Endothelial cell (in vitro differentiated cells): ENCODE data around the gene FBXW11. TPM values are rescaled to one million over a fixed set of nuclear protein-coding genes. Genes with fewer than 3 reads are reported as not detected.

ENCODE experiments used
- DNase-seq: peaks from one replicate; pipeline ENCODE4 v3.0.0; 2021; ENCODE audit warnings: low spot score
- H3K27ac Mint-ChIP-seq: one replicate; pipeline ENCODE4 v1.8.0; 2021; ENCODE audit warnings: mixed read lengths, inconsistent platforms; ENCODE audit not compliant: unreplicated experiment
- H3K27me3 Mint-ChIP-seq: one replicate; pipeline ENCODE4 v1.8.0; 2021; ENCODE audit warnings: mild to moderate bottlenecking, moderate library complexity, mixed read lengths, inconsistent platforms; ENCODE audit not compliant: unreplicated experiment
- H3K36me3 Mint-ChIP-seq: one replicate; pipeline ENCODE4 v1.8.0; 2021; ENCODE audit warnings: mild to moderate bottlenecking, low read depth, mixed read lengths, inconsistent platforms; ENCODE audit not compliant: unreplicated experiment
- H3K4me1 Mint-ChIP-seq: one replicate; pipeline ENCODE4 v1.8.0; 2021; ENCODE audit warnings: mild to moderate bottlenecking, mixed read lengths, inconsistent platforms; ENCODE audit not compliant: unreplicated experiment
- H3K4me3 Mint-ChIP-seq: one replicate; pipeline ENCODE4 v1.8.0; 2021; ENCODE audit warnings: mild to moderate bottlenecking, mixed read lengths, inconsistent platforms; ENCODE audit not compliant: unreplicated experiment
- H3K9me3 Mint-ChIP-seq: one replicate; pipeline ENCODE4 v1.8.0; 2021; ENCODE audit warnings: mixed read lengths, inconsistent platforms; ENCODE audit not compliant: unreplicated experiment
- CTCF ChIP-seq: fragments of 200-600 bp; sonication (generic); IDR thresholded peaks from one replicate; pipeline ENCODE4 v1.5.0; 2021; ENCODE audit warnings: antibody characterized with exemption; ENCODE audit not compliant: unreplicated experiment
- total RNA-seq: library from RNA; stranded (reverse); fragmentation: NEBNext Ultra II Directional; extraction: Animal tissue kit (Norgen Biotek cat#: 25700); gene quantifications from one replicate; pipeline ENCODE4 v1.2.1, GENCODE V29; 2021; ENCODE audit not compliant: unreplicated experiment

The FBXW11 gene
- total RNA-seq, 1 donor from 2014 or later: 62.0 TPM

GRCh38 chr5:171882118-171882517 lies 124.3 kb downstream of the FBXW11 start:
- H3K9me3 Mint-ChIP-seq: no peaks in the 10 kb centered on the region
- peaks cover 14% of the 10 kb centered on the region for H3K36me3 Mint-ChIP-seq
- no peak overlapping the region for H3K4me3 Mint-ChIP-seq
- H3K27ac Mint-ChIP-seq: no peak overlapping the region
- no peaks in the 10 kb centered on the region for H3K4me1 Mint-ChIP-seq
- no peak for TF ChIP-seq CTCF
- no peak for DNase-seq
- no peaks in the 10 kb centered on the region for H3K27me3 Mint-ChIP-seq

- TF ChIP-seq CTCF: no peak
- H3K27ac Mint-ChIP-seq: no peak overlapping the region
- H3K27me3 Mint-ChIP-seq: peaks cover 2% of the 10 kb centered on the region
- H3K4me1 Mint-ChIP-seq: no peaks in the 10 kb centered on the region
- no peaks in the 10 kb centered on the region for H3K9me3 Mint-ChIP-seq
- H3K4me3 Mint-ChIP-seq: no peak overlapping the region
- DNase-seq: no peak
- H3K36me3 Mint-ChIP-seq: peaks cover 14% of the 10 kb centered on the region
Measured at GRCh38 chr5:171874234-171874633, 132.2 kb downstream of the FBXW11 start.

- Mint-ChIP-seq H3K27ac (no peak overlapping the region), H3K9me3 (no peaks in the 10 kb centered on the region), H3K36me3 (peaks cover 11% of the 10 kb centered on the region), H3K27me3 (peaks cover 2% of the 10 kb centered on the region), H3K4me1 (no peaks in the 10 kb centered on the region), H3K4me3 (no peak overlapping the region)
- TF ChIP-seq CTCF: no peak
- no peak for DNase-seq
Measured at GRCh38 chr5:171872666-171873065, 133.8 kb downstream of the FBXW11 start.

GRCh38 chr5:171871711-171872110 lies 134.7 kb downstream of the FBXW11 start:
- Mint-ChIP-seq H3K9me3 (no peaks in the 10 kb centered on the region), H3K4me3 (no peak overlapping the region), H3K36me3 (peaks cover 11% of the 10 kb centered on the region), H3K27ac (no peak overlapping the region), H3K4me1 (no peaks in the 10 kb centered on the region), H3K27me3 (peaks cover 2% of the 10 kb centered on the region)
- no peak for TF ChIP-seq CTCF
- DNase-seq: no peak

- H3K36me3 Mint-ChIP-seq: peaks cover 3% of the 10 kb centered on the region
- H3K4me3 Mint-ChIP-seq: no peak overlapping the region
- no peaks in the 10 kb centered on the region for H3K27me3 Mint-ChIP-seq
- no peaks in the 10 kb centered on the region for H3K4me1 Mint-ChIP-seq
- H3K27ac Mint-ChIP-seq: no peak overlapping the region
- H3K9me3 Mint-ChIP-seq: no peaks in the 10 kb centered on the region
- TF ChIP-seq CTCF: no peak
- no peak for DNase-seq
Measured at GRCh38 chr5:171869956-171870355, 136.5 kb downstream of the FBXW11 start.
